ENCODE results near the gene RNF128.

The RNF128 gene

GRCh38 chrX:106726485-106727437, at the start of gene RNF128:
Gene RNF128, plus strand, starts transcription at chrX:106726701. Its CDS starts 213 bp downstream, at chrX:106726914.
- TF ChIP-seq EZH2phosphoT487 (IDR thresholded peaks at IDR 0.05; ENCODE audit: borderline replicate concordance), result no peak
- TF ChIP-seq CTCF (conservative IDR thresholded peaks at IDR 0.05; ENCODE audit: low read length), result no peak
- Histone ChIP-seq H3K36me3 (ENCODE audit: insufficient read depth, low read length) (no peaks in the 10 kb centered on the region), H3K4me1 (ENCODE audit: insufficient read depth, low read length, poor library complexity, severe bottlenecking) (no peaks in the 10 kb centered on the region), H3K4me3 (ENCODE audit: low read length, poor library complexity, severe bottlenecking) (no peak within 1 kb of the TSS), H3K9ac (ENCODE audit: low read depth, low read length, poor library complexity, severe bottlenecking) (no peak within 1 kb of the TSS), H2AFZ (ENCODE audit: low read length) (no peak within 1 kb of the TSS), H3K4me2 (ENCODE audit: low read depth, low read length, poor library complexity, severe bottlenecking) (no peak within 1 kb of the TSS), H3K9me3 (ENCODE audit: insufficient read depth, low read depth, low read length) (no peaks in the 10 kb centered on the region), H3K79me2 (ENCODE audit: insufficient read depth, low read length) (no peaks in the 10 kb centered on the region), H3K27me3 (ENCODE audit: insufficient read depth, low read length, poor library complexity, severe bottlenecking) (no peaks in the 10 kb centered on the region), H3F3A (ENCODE audit: low read depth) (no peaks in the 10 kb centered on the region), H4K20me1 (ENCODE audit: insufficient read depth, low read length, poor library complexity, severe bottlenecking) (no peaks in the 10 kb centered on the region), H3K9me2 (replicated peaks; ENCODE audit: low read depth, low read length) (no peaks in the 10 kb centered on the region)

GRCh38 chrX:106680716-106681115, 45.8 kb upstream of the RNF128 start:
- no peak overlapping the region for H3K4me2 ChIP-seq (ENCODE audit: low read depth, low read length, poor library complexity, severe bottlenecking)

GRCh38 chrX:106684207-106684606, 42.3 kb upstream of the RNF128 start:
- Histone ChIP-seq H3K9me2 (replicated peaks; ENCODE audit: low read depth, low read length) (no peaks in the 10 kb centered on the region), H3K9ac (ENCODE audit: low read depth, low read length, poor library complexity, severe bottlenecking) (no peak overlapping the region), H3K4me2 (ENCODE audit: low read depth, low read length, poor library complexity, severe bottlenecking) (no peak overlapping the region), H3K4me3 (ENCODE audit: low read length, poor library complexity, severe bottlenecking) (no peak overlapping the region), H3K79me2 (ENCODE audit: insufficient read depth, low read length) (no peaks in the 10 kb centered on the region), H3K4me1 (ENCODE audit: insufficient read depth, low read length, poor library complexity, severe bottlenecking) (no peaks in the 10 kb centered on the region), H3F3A (ENCODE audit: low read depth) (no peaks in the 10 kb centered on the region), H4K20me1 (ENCODE audit: insufficient read depth, low read length, poor library complexity, severe bottlenecking) (no peaks in the 10 kb centered on the region), H3K27me3 (ENCODE audit: insufficient read depth, low read length, poor library complexity, severe bottlenecking) (no peaks in the 10 kb centered on the region), H3K36me3 (ENCODE audit: insufficient read depth, low read length) (no peaks in the 10 kb centered on the region), H2AFZ (ENCODE audit: low read length) (no peak overlapping the region), H3K9me3 (ENCODE audit: insufficient read depth, low read depth, low read length) (no peaks in the 10 kb centered on the region)
- TF ChIP-seq CTCF (conservative IDR thresholded peaks at IDR 0.05; ENCODE audit: low read length), result no peak

More at GRCh38 chrX:106680716-106681115, 45.8 kb upstream of the RNF128 start:
- no peaks in the 10 kb centered on the region for H4K20me1 ChIP-seq (ENCODE audit: insufficient read depth, low read length, poor library complexity, severe bottlenecking)
- H3K27me3 ChIP-seq (ENCODE audit: insufficient read depth, low read length, poor library complexity, severe bottlenecking), result no peaks in the 10 kb centered on the region
- H3K4me1 ChIP-seq (ENCODE audit: insufficient read depth, low read length, poor library complexity, severe bottlenecking), result no peaks in the 10 kb centered on the region
- H3K9ac ChIP-seq (ENCODE audit: low read depth, low read length, poor library complexity, severe bottlenecking), result no peak overlapping the region
- no peaks in the 10 kb centered on the region for H3K79me2 ChIP-seq (ENCODE audit: insufficient read depth, low read length)
- H3K9me3 ChIP-seq (ENCODE audit: insufficient read depth, low read depth, low read length), result no peaks in the 10 kb centered on the region
- H3F3A ChIP-seq (ENCODE audit: low read depth), result no peaks in the 10 kb centered on the region
- no peak overlapping the region for H2AFZ ChIP-seq (ENCODE audit: low read length)
- H3K4me3 ChIP-seq (ENCODE audit: low read length, poor library complexity, severe bottlenecking), result no peak overlapping the region
- TF ChIP-seq CTCF (conservative IDR thresholded peaks at IDR 0.05; ENCODE audit: low read length), result no peak
- TF ChIP-seq EZH2phosphoT487 (IDR thresholded peaks at IDR 0.05; ENCODE audit: borderline replicate concordance), result no peak
- H3K9me2 ChIP-seq (replicated peaks; ENCODE audit: low read depth, low read length), result no peaks in the 10 kb centered on the region
- no peaks in the 10 kb centered on the region for H3K36me3 ChIP-seq (ENCODE audit: insufficient read depth, low read length)

Measured in Loucy (cell line).